Kidney (tissue), 14 donors: ENCODE results near the gene GOLGA7B. TPM values are rescaled to one million over a fixed set of nuclear protein-coding genes. Genes with fewer than 3 reads are reported as not detected.

Experiments used
- DNase-seq, 5 donors: peaks; one replicate each; pipeline ENCODE4 v3.0.0-alpha.2; 2013 to 2020
- FAIRE-seq: peaks from 2 replicates; lab custom pipeline; 2012; peaks lifted over from hg19 to GRCh38; lab: Jason Lieb, UNC
- H3K27ac ChIP-seq, 2 donors: one replicate each; pipeline ENCODE4 v1.7.0; 2013; ENCODE audit warnings: low read depth in 2 of 2, low read length in 2 of 2, inconsistent platforms in 1 of 2
- H3K27me3 ChIP-seq: one replicate; pipeline ENCODE4 v1.7.1; 2013; ENCODE audit warnings: low read length, inconsistent platforms; ENCODE audit not compliant: control insufficient read depth, insufficient read depth
- H3K36me3 ChIP-seq, 3 donors: one replicate each; pipeline versions ENCODE4 v1.7.0 to v1.7.1; 2013; ENCODE audit warnings: low read length in 3 of 3, control low read depth in 1 of 3, inconsistent platforms in 1 of 3; ENCODE audit not compliant: insufficient read depth in 3 of 3, control insufficient read depth in 2 of 3
- H3K4me1 ChIP-seq, 3 donors: one replicate each; pipeline versions ENCODE4 v1.7.0 to v1.7.1; 2013; ENCODE audit warnings: low read length in 3 of 3, inconsistent platforms in 1 of 3, low read depth in 1 of 3; ENCODE audit not compliant: control insufficient read depth in 2 of 3, insufficient read depth in 2 of 3
- H3K4me3 ChIP-seq, 3 donors: one replicate each; pipeline versions ENCODE4 v1.7.0 to v1.8.1; 2013; ENCODE audit warnings: low read length in 3 of 3, control low read depth in 1 of 3, inconsistent platforms in 1 of 3
- H3K9ac ChIP-seq, 3 donors: one replicate each; pipeline versions ENCODE4 v1.7.0 to v1.7.1; 2013; ENCODE audit warnings: low read length in 3 of 3, control low read depth in 1 of 3, inconsistent platforms in 1 of 3
- H3K9me3 ChIP-seq, 3 donors: one replicate each; pipeline versions ENCODE4 v1.7.0 to v1.7.1; 2013; ENCODE audit warnings: low read length in 3 of 3, control low read depth in 1 of 3, inconsistent platforms in 1 of 3; ENCODE audit not compliant: control insufficient read depth in 2 of 3, insufficient read depth in 1 of 3
- intact Hi-C: fragments of 100-400 bp; cut with DNase I; formaldehyde crosslinking; loops from one replicate; pipeline ENCODE4 v1.11.1; 2022
- polyA plus RNA-seq: library from polyadenylated mRNA; stranded (reverse); fragments of 350-450 nt; fragmentation: Illumina TruSeq; extraction: RNeasy Lipid Tissue Mini Kit (QIAGEN cat#74804); gene quantifications from one replicate; pipeline ENCODE4 v1.2.3, GENCODE V29; 2014; ENCODE audit warnings: low read depth, low replicate concordance; ENCODE audit not compliant: insufficient read depth
- total RNA-seq: library from RNA; stranded (reverse); fragmentation: NEBNext Ultra II Directional; extraction: Animal tissue kit (Norgen Biotek cat#: 25700); gene quantifications from one replicate; pipeline ENCODE4 v1.2.1, GENCODE V29; 2021
- TF ChIP-seq, protein P1 (sequence below): IDR thresholded peaks from 3 replicates; pipeline ENCODE4 v1.5.1; 2012; ENCODE audit warnings: mild to moderate bottlenecking, moderate library complexity, borderline replicate concordance; ENCODE audit not compliant: insufficient read depth; ENCODE audit errors: extremely low read depth
- donor health status: control.
- donor health status: control.
- donor health status: control.
- donor health status: control.
- donor health status: control.
- donor health status: DM: yes; HTN: yes; CAD: no.
- donor health status: Normal renal cell carcinoma (clear cell type).

GOLGA7B gene
- total and polyA plus RNA-seq, 2 donors from 2014 or later, result 0.50 TPM; not detected in 1

- intact Hi-C loops, result loop anchor here (5.0 kb wide), 1 partner anchor 123 kb away; no protein-coding TSS in a partner anchor
- Histone ChIP-seq H3K9ac (no peak overlapping the region), H3K4me3 (no peak overlapping the region), H3K4me1 (no peaks in the 10 kb centered on the region), H3K9me3 (no peaks in the 10 kb centered on the region), H3K27ac (no peak overlapping the region), H3K36me3 (no peaks in the 10 kb centered on the region), H3K27me3 (no peaks in the 10 kb centered on the region)
- FAIRE-seq (no peak), DNase-seq (no peak)
- TF ChIP-seq, protein P1, sequence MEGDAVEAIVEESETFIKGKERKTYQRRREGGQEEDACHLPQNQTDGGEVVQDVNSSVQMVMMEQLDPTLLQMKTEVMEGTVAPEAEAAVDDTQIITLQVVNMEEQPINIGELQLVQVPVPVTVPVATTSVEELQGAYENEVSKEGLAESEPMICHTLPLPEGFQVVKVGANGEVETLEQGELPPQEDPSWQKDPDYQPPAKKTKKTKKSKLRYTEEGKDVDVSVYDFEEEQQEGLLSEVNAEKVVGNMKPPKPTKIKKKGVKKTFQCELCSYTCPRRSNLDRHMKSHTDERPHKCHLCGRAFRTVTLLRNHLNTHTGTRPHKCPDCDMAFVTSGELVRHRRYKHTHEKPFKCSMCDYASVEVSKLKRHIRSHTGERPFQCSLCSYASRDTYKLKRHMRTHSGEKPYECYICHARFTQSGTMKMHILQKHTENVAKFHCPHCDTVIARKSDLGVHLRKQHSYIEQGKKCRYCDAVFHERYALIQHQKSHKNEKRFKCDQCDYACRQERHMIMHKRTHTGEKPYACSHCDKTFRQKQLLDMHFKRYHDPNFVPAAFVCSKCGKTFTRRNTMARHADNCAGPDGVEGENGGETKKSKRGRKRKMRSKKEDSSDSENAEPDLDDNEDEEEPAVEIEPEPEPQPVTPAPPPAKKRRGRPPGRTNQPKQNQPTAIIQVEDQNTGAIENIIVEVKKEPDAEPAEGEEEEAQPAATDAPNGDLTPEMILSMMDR, result no peak
These were observed 69.4 kb downstream of the GOLGA7B start for GRCh38 chr10:97919012-97919411.

- DNase-seq, result no peak
- H3K4me3 ChIP-seq, result no peak overlapping the region
- intact Hi-C loops, result no loop called here
- no peaks in the 10 kb centered on the region for H3K4me1 ChIP-seq
- FAIRE-seq, result no peak
- TF ChIP-seq, protein P1, result no peak
- no peak overlapping the region for H3K9ac ChIP-seq
- H3K36me3 ChIP-seq, result no peaks in the 10 kb centered on the region
- H3K9me3 ChIP-seq, result no peaks in the 10 kb centered on the region
- no peaks in the 10 kb centered on the region for H3K27me3 ChIP-seq
- no peak overlapping the region for H3K27ac ChIP-seq
These were observed 71.2 kb downstream of the GOLGA7B start for GRCh38 chr10:97920865-97921264.

Other genes with a start within 250 kb of the GOLGA7B start
- gene MORN4, start 216.3 kb upstream of the GOLGA7B start, total RNA-seq, result 9.1 TPM
- gene MORN4, start 216.3 kb upstream of the GOLGA7B start, polyA plus RNA-seq, result 21.2 TPM
- gene PI4K2A, start 209.2 kb upstream of the GOLGA7B start, total RNA-seq, result 14.2 TPM
- gene PI4K2A, start 209.2 kb upstream of the GOLGA7B start, polyA plus RNA-seq, result 17.3 TPM
- 10.7 TPM for gene AVPI1, start 162.6 kb upstream of the GOLGA7B start, total RNA-seq
- 15.5 TPM for gene AVPI1, start 162.6 kb upstream of the GOLGA7B start, polyA plus RNA-seq
- gene MARVELD1, start 136.1 kb upstream of the GOLGA7B start, total RNA-seq, result 43.2 TPM
- gene MARVELD1, start 136.1 kb upstream of the GOLGA7B start, polyA plus RNA-seq, result 8.3 TPM
- gene ZFYVE27, start 112.7 kb upstream of the GOLGA7B start, total RNA-seq, result 34.4 TPM
- 23.3 TPM for gene ZFYVE27, start 112.7 kb upstream of the GOLGA7B start, polyA plus RNA-seq
- 0.31 TPM for gene SFRP5, start 77.8 kb upstream of the GOLGA7B start, total RNA-seq
- 0.22 TPM for gene SFRP5, start 77.8 kb upstream of the GOLGA7B start, polyA plus RNA-seq
- 6.1 TPM for gene CRTAC1, start 180.8 kb downstream of the GOLGA7B start, total RNA-seq
- gene CRTAC1, start 180.8 kb downstream of the GOLGA7B start, polyA plus RNA-seq, result 7.2 TPM